WTC11 (cell line): Measurements from ENCODE around the gene AHNAK2. TPM values are rescaled to one million over a fixed set of nuclear protein-coding genes. Genes with fewer than 3 reads are reported as not detected.
"Not testable (repeated sequence)": the region's sequence is repeated elsewhere in the genome, so short reads cannot be mapped to it uniquely, and the experiment has no call there.

Source experiments
- ATAC-seq: fragments of 200-7000 bp; cut with Tn5 transposase; 2 replicates; pipeline ENCODE4 v1.10.0; 2021; ENCODE audit warnings: mild to moderate bottlenecking, moderate library complexity
- CTCF ChIA-PET: fragments of 300-600 bp; sonication (Branson Sonifier 250); formaldehyde crosslinking; loops from one replicate; lab custom pipeline; 2021; ENCODE audit warnings: antibody characterized with exemption; lab: Charles Lee
- POLR2A ChIA-PET: fragments of 350-600 bp; sonication (Branson Sonifier 250); formaldehyde crosslinking; loops from one replicate; lab custom pipeline; 2021; ENCODE audit warnings: antibody characterized with exemption; lab: Charles Lee
- DNase-seq: peaks from one replicate; pipeline ENCODE4 v3.0.0; 2021; ENCODE audit warnings: low spot score
- H3K27ac Mint-ChIP-seq: 2 replicates; pipeline ENCODE4 v1.8.0; 2021; ENCODE audit warnings: mixed read lengths
- H3K27me3 Mint-ChIP-seq: 2 replicates; pipeline ENCODE4 v1.8.0; 2021; ENCODE audit warnings: low read depth, mild to moderate bottlenecking, moderate library complexity, mixed read lengths
- H3K36me3 Mint-ChIP-seq: 2 replicates; pipeline ENCODE4 v1.8.0; 2021; ENCODE audit warnings: mixed read lengths
- H3K4me1 Mint-ChIP-seq: 2 replicates; pipeline ENCODE4 v1.8.0; 2022; ENCODE audit warnings: mixed read lengths
- H3K4me3 Mint-ChIP-seq: 2 replicates; pipeline ENCODE4 v1.8.0; 2021; ENCODE audit warnings: mild to moderate bottlenecking, moderate library complexity, mixed read lengths
- H3K9me3 Mint-ChIP-seq: 2 replicates; pipeline ENCODE4 v1.8.0; 2021; ENCODE audit warnings: mixed read lengths
- ESRRA ChIP-seq: sonication (generic); formaldehyde crosslinking; IDR thresholded peaks from 2 replicates; pipeline ENCODE4 v1.8.1; 2022; ENCODE audit warnings: mild to moderate bottlenecking, missing genetic modification reagents, borderline replicate concordance
- FOXJ3 ChIP-seq: sonication (generic); formaldehyde crosslinking; IDR thresholded peaks from 2 replicates; pipeline ENCODE4 v1.9.0; 2021; ENCODE audit warnings: missing genetic modification reagents, mild to moderate bottlenecking, borderline replicate concordance
- FOXK1 ChIP-seq: sonication (generic); formaldehyde crosslinking; IDR thresholded peaks from 2 replicates; pipeline ENCODE4 v1.8.0; 2022; ENCODE audit warnings: mild to moderate bottlenecking, moderate library complexity, missing genetic modification reagents
- GRHL2 ChIP-seq: fragments of 250-450 bp; sonication (Bioruptor Pico); IDR thresholded peaks from 2 replicates; pipeline ENCODE4 v1.8.0; 2022; ENCODE audit warnings: mild to moderate bottlenecking, moderate library complexity; ENCODE audit not compliant: insufficient replicate concordance, severe bottlenecking
- HMGA2 ChIP-seq: fragments of 250-450 bp; sonication (Bioruptor Pico); IDR thresholded peaks from 2 replicates; pipeline ENCODE4 v1.4.0; 2021; ENCODE audit warnings: mild to moderate bottlenecking, moderate library complexity
- IRF2 ChIP-seq: sonication (generic); formaldehyde crosslinking; IDR thresholded peaks from 2 replicates; pipeline ENCODE4 v1.8.0; 2022; ENCODE audit warnings: low read depth, missing genetic modification reagents, borderline replicate concordance
- JAZF1 ChIP-seq: fragments of 250-450 bp; sonication (Bioruptor Pico); IDR thresholded peaks from 2 replicates; pipeline ENCODE4 v1.9.0; 2021; ENCODE audit warnings: moderate library complexity, mild to moderate bottlenecking, inconsistent platforms
- NFATC4 ChIP-seq: fragments of 250-450 bp; sonication (Bioruptor Pico); IDR thresholded peaks from 2 replicates; pipeline ENCODE4 v1.9.0; 2021; ENCODE audit warnings: mild to moderate bottlenecking
- NR3C1 ChIP-seq: sonication (generic); formaldehyde crosslinking; conservative IDR thresholded peaks from 2 replicates; pipeline ENCODE4 v1.8.1; 2023; ENCODE audit warnings: low read depth, mild to moderate bottlenecking, missing genetic modification reagents
- OVOL2 ChIP-seq: fragments of 250-450 bp; sonication (Bioruptor Pico); IDR thresholded peaks from 2 replicates; pipeline ENCODE4 v1.9.0; 2021; ENCODE audit warnings: mild to moderate bottlenecking, borderline replicate concordance
- SMAD4 ChIP-seq: sonication (generic); formaldehyde crosslinking; IDR thresholded peaks from 2 replicates; pipeline ENCODE4 v1.8.0; 2022; ENCODE audit warnings: mild to moderate bottlenecking, missing genetic modification reagents
- TCF7 ChIP-seq: sonication (generic); formaldehyde crosslinking; IDR thresholded peaks from 2 replicates; pipeline ENCODE4 v1.8.0; 2022; ENCODE audit warnings: mild to moderate bottlenecking, low read depth, missing genetic modification reagents, moderate library complexity
- TEAD4 ChIP-seq: sonication (generic); formaldehyde crosslinking; IDR thresholded peaks from 2 replicates; pipeline ENCODE4 v1.8.0; 2022; ENCODE audit warnings: mild to moderate bottlenecking, missing genetic modification reagents
- ZMAT4 ChIP-seq: fragments of 250-450 bp; sonication (Bioruptor Pico); IDR thresholded peaks from 2 replicates; pipeline ENCODE4 v1.9.0; 2021; ENCODE audit warnings: mild to moderate bottlenecking
- ZNF263 ChIP-seq: sonication (generic); formaldehyde crosslinking; IDR thresholded peaks from 2 replicates; pipeline ENCODE4 v1.8.1; 2022; ENCODE audit warnings: low read depth, mild to moderate bottlenecking, moderate library complexity, missing genetic modification reagents
- ZNF512 ChIP-seq: sonication (generic); formaldehyde crosslinking; IDR thresholded peaks from 2 replicates; pipeline ENCODE4 v1.8.1; 2022; ENCODE audit warnings: missing genetic modification reagents, borderline replicate concordance
- total RNA-seq: library from RNA; stranded (reverse); gene quantifications from 3 replicates; pipeline ENCODE4 v1.2.3, GENCODE V29; 2021
- TF ChIP-seq, protein P1 (sequence below): sonication (generic); formaldehyde crosslinking; IDR thresholded peaks from 2 replicates; pipeline ENCODE4 v1.8.0; 2022; ENCODE audit warnings: mild to moderate bottlenecking, missing genetic modification reagents
- TF ChIP-seq, protein P2 (sequence below): sonication (generic); formaldehyde crosslinking; IDR thresholded peaks from 2 replicates; pipeline ENCODE4 v1.8.1; 2023; ENCODE audit warnings: mild to moderate bottlenecking, missing genetic modification reagents, moderate library complexity
- TF ChIP-seq, protein P3 (sequence below): sonication (generic); formaldehyde crosslinking; conservative IDR thresholded peaks from 2 replicates; pipeline ENCODE4 v1.8.1; 2023; ENCODE audit warnings: mild to moderate bottlenecking, low read depth, missing genetic modification reagents, moderate library complexity

Gene AHNAK2
- total RNA-seq, 1 experiment from 2014 or later = 3.5 TPM

- ATAC-seq = no peak
- CTCF ChIA-PET = no interaction called here
- H3K4me1 Mint-ChIP-seq = peaks cover 4% of the 10 kb centered on the region; the same call in 1 of the 2 replicates
- POLR2A ChIA-PET = no interaction called here
- DNase-seq = no peak
- no peaks in the 10 kb centered on the region for H3K36me3 Mint-ChIP-seq
- peaks cover 12% of the 10 kb centered on the region for H3K9me3 Mint-ChIP-seq
- H3K27me3 Mint-ChIP-seq = peaks cover 7% of the 10 kb centered on the region
- H3K27ac Mint-ChIP-seq = no peak overlapping the region
- no peak overlapping the region for H3K4me3 Mint-ChIP-seq
- TF ChIP-seq, protein P1, sequence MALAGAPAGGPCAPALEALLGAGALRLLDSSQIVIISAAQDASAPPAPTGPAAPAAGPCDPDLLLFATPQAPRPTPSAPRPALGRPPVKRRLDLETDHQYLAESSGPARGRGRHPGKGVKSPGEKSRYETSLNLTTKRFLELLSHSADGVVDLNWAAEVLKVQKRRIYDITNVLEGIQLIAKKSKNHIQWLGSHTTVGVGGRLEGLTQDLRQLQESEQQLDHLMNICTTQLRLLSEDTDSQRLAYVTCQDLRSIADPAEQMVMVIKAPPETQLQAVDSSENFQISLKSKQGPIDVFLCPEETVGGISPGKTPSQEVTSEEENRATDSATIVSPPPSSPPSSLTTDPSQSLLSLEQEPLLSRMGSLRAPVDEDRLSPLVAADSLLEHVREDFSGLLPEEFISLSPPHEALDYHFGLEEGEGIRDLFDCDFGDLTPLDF = no peak
- no peak for TF ChIP-seq ESRRA (CRISPR knock-in tag)
These were observed 58.2 kb downstream of the AHNAK2 start for GRCh38 chr14:104919993-104920315.

GRCh38 chr14:104919152-104919992 lies 58.8 kb downstream of the AHNAK2 start:
- H3K27ac Mint-ChIP-seq, POLR2A ChIA-PET, H3K27me3 Mint-ChIP-seq, H3K4me3 Mint-ChIP-seq, CTCF ChIA-PET, H3K36me3 Mint-ChIP-seq, H3K4me1 Mint-ChIP-seq, ATAC-seq, DNase-seq: not testable (repeated sequence)
- H3K9me3 Mint-ChIP-seq = peaks cover 11% of the 10 kb centered on the region

DNA sequence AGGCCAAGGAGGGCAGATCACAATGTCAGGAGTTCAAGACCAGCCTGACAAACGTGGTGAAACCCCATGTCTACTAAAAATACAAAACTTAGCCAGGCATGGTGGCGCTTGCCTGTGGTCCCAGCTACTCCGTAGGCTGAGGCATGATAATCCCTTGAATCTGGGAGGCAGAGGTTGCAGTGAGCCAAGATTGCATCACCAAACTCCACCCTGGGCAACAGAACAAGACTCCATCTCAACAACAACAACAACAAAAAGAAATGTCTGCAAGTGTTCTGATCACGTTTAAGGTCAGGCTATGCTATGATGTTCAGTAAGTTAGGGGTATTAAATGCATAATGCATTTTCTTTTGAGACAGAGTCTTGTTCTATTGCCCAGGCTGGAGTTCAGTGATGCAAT lies 60.2 kb downstream of the AHNAK2 start:
- Mint-ChIP-seq H3K4me3 (no peak overlapping the region), H3K36me3 (no peaks in the 10 kb centered on the region), H3K27me3 (peaks cover 15% of the 10 kb centered on the region), H3K27ac (no peak overlapping the region), H3K9me3 (peaks cover 10% of the 10 kb centered on the region; the same call in 1 of the 2 replicates), H3K4me1 (peaks cover 4% of the 10 kb centered on the region; the same call in 1 of the 2 replicates)
- DNase-seq (no peak), ATAC-seq (no peak)
- POLR2A ChIA-PET = no interaction called here
- no peak for TF ChIP-seq FOXJ3 (CRISPR knock-in tag)
- TF ChIP-seq NR3C1 (CRISPR knock-in tag) = no peak
- TF ChIP-seq TEAD4 (CRISPR knock-in tag) = no peak
- TF ChIP-seq SMAD4 (CRISPR knock-in tag) = no peak
- TF ChIP-seq IRF2 (CRISPR knock-in tag) = no peak
- CTCF ChIA-PET = no interaction called here

DNA sequence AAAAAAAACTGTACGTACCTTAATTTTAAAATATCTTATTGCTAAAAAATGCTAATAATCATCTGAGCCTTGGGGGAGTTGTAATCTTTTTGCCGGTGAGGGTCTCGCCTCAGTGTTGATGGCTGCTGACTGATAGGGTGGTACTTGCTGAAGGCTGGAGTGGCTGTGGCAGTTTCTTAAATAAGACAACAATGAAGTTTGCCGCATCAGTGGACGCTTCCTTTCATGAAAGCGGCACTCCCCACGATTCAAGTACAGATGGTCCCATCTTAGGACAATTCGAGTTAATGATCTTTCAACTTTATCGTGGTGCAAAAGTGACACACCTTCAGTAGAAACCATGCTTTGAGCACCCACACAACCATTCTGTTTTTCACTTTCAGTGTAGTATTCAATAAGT lies 61.1 kb downstream of the AHNAK2 start:
- Mint-ChIP-seq H3K27me3 (peaks cover 16% of the 10 kb centered on the region), H3K36me3 (peaks cover 1% of the 10 kb centered on the region; the same call in 1 of the 2 replicates), H3K4me3 (no peak overlapping the region), H3K4me1 (peaks cover 4% of the 10 kb centered on the region; the same call in 1 of the 2 replicates), H3K9me3 (peaks cover 12% of the 10 kb centered on the region), H3K27ac (no peak overlapping the region)
- TF ChIP-seq NFATC4 (no peak), TCF7 (CRISPR knock-in tag) (no peak), FOXK1 (CRISPR knock-in tag) (no peak)
- TF ChIP-seq, protein P2, sequence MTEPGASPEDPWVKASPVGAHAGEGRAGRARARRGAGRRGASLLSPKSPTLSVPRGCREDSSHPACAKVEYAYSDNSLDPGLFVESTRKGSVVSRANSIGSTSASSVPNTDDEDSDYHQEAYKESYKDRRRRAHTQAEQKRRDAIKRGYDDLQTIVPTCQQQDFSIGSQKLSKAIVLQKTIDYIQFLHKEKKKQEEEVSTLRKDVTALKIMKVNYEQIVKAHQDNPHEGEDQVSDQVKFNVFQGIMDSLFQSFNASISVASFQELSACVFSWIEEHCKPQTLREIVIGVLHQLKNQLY = no peak
- ChIA-PET CTCF (interaction anchor here (1.0 kb wide), 1 partner anchor 16 kb away, joined by 3 read pairs; no protein-coding TSS in a partner anchor), POLR2A (no interaction called here)
- no peak for ATAC-seq
- DNase-seq = no peak

GRCh38 chr14:104913435-104913834 lies 64.7 kb downstream of the AHNAK2 start:
- ChIA-PET CTCF (no interaction called here), POLR2A (no interaction called here)
- Mint-ChIP-seq H3K4me3 (no peak overlapping the region), H3K27ac (no peak overlapping the region), H3K27me3 (peaks cover 32% of the 10 kb centered on the region), H3K36me3 (peaks cover 8% of the 10 kb centered on the region), H3K4me1 (no peaks in the 10 kb centered on the region), H3K9me3 (peaks cover 27% of the 10 kb centered on the region)
- DNase-seq (no peak), ATAC-seq (no peak)
- TF ChIP-seq HMGA2 (CRISPR knock-in tag) = no peak
- no peak for TF ChIP-seq OVOL2 (CRISPR knock-in tag)
- no peak for TF ChIP-seq JAZF1 (CRISPR knock-in tag)
- no peak for TF ChIP-seq GRHL2
- TF ChIP-seq, protein P3, sequence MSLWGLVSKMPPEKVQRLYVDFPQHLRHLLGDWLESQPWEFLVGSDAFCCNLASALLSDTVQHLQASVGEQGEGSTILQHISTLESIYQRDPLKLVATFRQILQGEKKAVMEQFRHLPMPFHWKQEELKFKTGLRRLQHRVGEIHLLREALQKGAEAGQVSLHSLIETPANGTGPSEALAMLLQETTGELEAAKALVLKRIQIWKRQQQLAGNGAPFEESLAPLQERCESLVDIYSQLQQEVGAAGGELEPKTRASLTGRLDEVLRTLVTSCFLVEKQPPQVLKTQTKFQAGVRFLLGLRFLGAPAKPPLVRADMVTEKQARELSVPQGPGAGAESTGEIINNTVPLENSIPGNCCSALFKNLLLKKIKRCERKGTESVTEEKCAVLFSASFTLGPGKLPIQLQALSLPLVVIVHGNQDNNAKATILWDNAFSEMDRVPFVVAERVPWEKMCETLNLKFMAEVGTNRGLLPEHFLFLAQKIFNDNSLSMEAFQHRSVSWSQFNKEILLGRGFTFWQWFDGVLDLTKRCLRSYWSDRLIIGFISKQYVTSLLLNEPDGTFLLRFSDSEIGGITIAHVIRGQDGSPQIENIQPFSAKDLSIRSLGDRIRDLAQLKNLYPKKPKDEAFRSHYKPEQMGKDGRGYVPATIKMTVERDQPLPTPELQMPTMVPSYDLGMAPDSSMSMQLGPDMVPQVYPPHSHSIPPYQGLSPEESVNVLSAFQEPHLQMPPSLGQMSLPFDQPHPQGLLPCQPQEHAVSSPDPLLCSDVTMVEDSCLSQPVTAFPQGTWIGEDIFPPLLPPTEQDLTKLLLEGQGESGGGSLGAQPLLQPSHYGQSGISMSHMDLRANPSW (CRISPR knock-in tag) = no peak
- TF ChIP-seq ZMAT4 = no peak
- TF ChIP-seq ZNF263 = no peak
- no peak for TF ChIP-seq ZNF512 (CRISPR knock-in tag)
